ENCODE measurements around the gene GABRA5. TPM values are rescaled to one million over a fixed set of nuclear protein-coding genes. Genes with fewer than 3 reads are reported as not detected.

GABRA5 gene
- total RNA-seq, 2 experiments from 2014 or later, result not detected

DNA sequence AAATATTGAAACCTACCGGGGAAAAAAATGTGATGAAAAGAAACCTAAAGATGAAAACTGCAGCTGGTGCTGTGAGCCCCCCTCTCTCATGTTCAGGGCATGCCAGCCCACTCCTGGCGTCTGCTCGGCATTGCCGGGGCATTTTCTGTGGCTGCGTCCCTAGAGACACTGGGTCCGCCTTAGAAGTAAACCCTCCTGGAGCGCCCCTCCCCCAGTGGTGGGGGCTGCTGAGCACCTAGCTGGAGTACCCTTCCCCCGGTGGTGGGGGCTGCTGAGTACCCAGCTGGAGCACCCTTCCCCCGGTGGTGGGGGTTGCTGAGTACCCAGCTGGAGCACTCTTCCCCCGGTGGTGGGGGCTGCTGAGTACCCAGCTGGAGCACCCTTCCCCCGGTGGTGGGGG, 24.5 kb upstream of the GABRA5 start:
- H3K36me3 ChIP-seq (ENCODE audit: insufficient read depth, low read length), result no peaks in the 10 kb centered on the region
- TF ChIP-seq EZH2phosphoT487 (IDR thresholded peaks at IDR 0.05; ENCODE audit: borderline replicate concordance, low read depth, low read length), result no peak
- TF ChIP-seq, protein P1, sequence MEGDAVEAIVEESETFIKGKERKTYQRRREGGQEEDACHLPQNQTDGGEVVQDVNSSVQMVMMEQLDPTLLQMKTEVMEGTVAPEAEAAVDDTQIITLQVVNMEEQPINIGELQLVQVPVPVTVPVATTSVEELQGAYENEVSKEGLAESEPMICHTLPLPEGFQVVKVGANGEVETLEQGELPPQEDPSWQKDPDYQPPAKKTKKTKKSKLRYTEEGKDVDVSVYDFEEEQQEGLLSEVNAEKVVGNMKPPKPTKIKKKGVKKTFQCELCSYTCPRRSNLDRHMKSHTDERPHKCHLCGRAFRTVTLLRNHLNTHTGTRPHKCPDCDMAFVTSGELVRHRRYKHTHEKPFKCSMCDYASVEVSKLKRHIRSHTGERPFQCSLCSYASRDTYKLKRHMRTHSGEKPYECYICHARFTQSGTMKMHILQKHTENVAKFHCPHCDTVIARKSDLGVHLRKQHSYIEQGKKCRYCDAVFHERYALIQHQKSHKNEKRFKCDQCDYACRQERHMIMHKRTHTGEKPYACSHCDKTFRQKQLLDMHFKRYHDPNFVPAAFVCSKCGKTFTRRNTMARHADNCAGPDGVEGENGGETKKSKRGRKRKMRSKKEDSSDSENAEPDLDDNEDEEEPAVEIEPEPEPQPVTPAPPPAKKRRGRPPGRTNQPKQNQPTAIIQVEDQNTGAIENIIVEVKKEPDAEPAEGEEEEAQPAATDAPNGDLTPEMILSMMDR (conservative IDR thresholded peaks at IDR 0.05; ENCODE audit: low read length), result no peak
- H3K9me3 ChIP-seq (ENCODE audit: low read length), result no peaks in the 10 kb centered on the region
- H2AFZ ChIP-seq (ENCODE audit: low read length), result no peak overlapping the region
- H3K4me3 ChIP-seq (ENCODE audit: low read depth, low read length, poor library complexity, severe bottlenecking), result no peak overlapping the region
- H3K9me2 ChIP-seq (ENCODE audit: insufficient read depth, low read length), result no peaks in the 10 kb centered on the region
- intact Hi-C loops (cut with micrococcal nuclease; ENCODE audit: unreplicated experiment), result no loop called here
- no peaks in the 10 kb centered on the region for H3K79me2 ChIP-seq (ENCODE audit: insufficient read depth, low read depth, low read length)
- DNase-seq (ENCODE audit: low spot score), result no peak
- H3K4me2 ChIP-seq (ENCODE audit: low read length), result no peak overlapping the region
- ChIA-PET POLR2A (no interaction called here), CTCF (ENCODE audit: unreplicated experiment) (no interaction called here)
- H4K20me1 ChIP-seq (ENCODE audit: insufficient read depth, low read length), result no peaks in the 10 kb centered on the region
- no TSS peak for BruUV-seq (replicated peaks)
- H3K4me1 ChIP-seq (ENCODE audit: insufficient read depth, low read length, poor library complexity, severe bottlenecking), result no peaks in the 10 kb centered on the region
- no peak overlapping the region for H3K27ac ChIP-seq (ENCODE audit: low read depth, low read length, poor library complexity, severe bottlenecking)

DNA sequence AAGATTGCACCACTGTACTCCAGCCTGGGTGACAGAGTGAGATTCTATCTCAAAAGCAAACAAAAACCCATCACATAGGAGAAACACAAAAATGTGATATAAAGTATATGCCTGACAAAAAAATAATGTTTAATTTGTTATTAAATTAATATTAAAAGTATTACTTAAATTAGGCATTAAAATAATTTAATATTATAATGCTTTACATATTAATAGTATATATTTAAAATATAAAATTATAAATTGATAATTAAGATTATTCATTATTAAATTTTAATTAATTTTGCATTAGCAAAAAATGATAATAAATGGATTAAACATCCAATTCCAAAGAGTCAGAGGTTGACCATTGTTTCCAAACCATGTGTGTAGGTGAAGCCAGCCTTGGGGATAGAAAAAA, 22.0 kb upstream of the GABRA5 start:
- Histone ChIP-seq H3K4me2 (ENCODE audit: low read length) (no peak overlapping the region), H3K4me3 (ENCODE audit: low read depth, low read length, poor library complexity, severe bottlenecking) (no peak overlapping the region), H3K36me3 (ENCODE audit: insufficient read depth, low read length) (no peaks in the 10 kb centered on the region), H3K4me1 (ENCODE audit: insufficient read depth, low read length, poor library complexity, severe bottlenecking) (no peaks in the 10 kb centered on the region), H4K20me1 (ENCODE audit: insufficient read depth, low read length) (no peaks in the 10 kb centered on the region), H2AFZ (ENCODE audit: low read length) (no peak overlapping the region), H3K9me2 (ENCODE audit: insufficient read depth, low read length) (no peaks in the 10 kb centered on the region), H3K79me2 (ENCODE audit: insufficient read depth, low read depth, low read length) (no peaks in the 10 kb centered on the region), H3K9me3 (ENCODE audit: low read length) (no peaks in the 10 kb centered on the region), H3K27ac (ENCODE audit: low read depth, low read length, poor library complexity, severe bottlenecking) (no peak overlapping the region)
- DNase-seq (ENCODE audit: low spot score), result no peak
- CTCF ChIA-PET (ENCODE audit: unreplicated experiment), result no interaction called here
- intact Hi-C loops (cut with micrococcal nuclease; ENCODE audit: unreplicated experiment), result no loop called here
- BruUV-seq (replicated peaks), result no TSS peak
- POLR2A ChIA-PET, result no interaction called here
- TF ChIP-seq, protein P1 (conservative IDR thresholded peaks at IDR 0.05; ENCODE audit: low read length), result no peak
- TF ChIP-seq EZH2phosphoT487 (IDR thresholded peaks at IDR 0.05; ENCODE audit: borderline replicate concordance, low read depth, low read length), result no peak

DNA sequence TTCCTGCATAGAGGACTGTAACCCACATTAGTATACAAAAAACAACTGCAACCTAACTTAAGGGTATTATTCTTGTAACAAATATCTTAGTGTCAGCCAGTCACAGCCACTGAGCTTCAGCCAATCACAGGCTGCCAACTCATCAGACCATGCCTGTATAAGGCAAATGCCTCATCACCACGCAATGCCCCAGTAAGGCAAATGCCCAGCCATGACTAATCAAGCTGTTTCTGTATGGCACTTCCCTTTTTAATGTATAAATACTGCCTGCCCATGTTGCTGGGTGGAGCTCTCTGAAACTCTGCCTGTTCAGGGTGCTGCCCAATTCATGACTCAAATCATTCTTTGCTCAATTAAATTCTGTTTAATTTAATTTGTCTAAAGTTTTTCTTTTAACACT, 18.4 kb upstream of the GABRA5 start:
- POLR2A ChIA-PET, result no interaction called here
- Histone ChIP-seq H3K4me1 (ENCODE audit: insufficient read depth, low read length, poor library complexity, severe bottlenecking) (no peaks in the 10 kb centered on the region), H3K4me2 (ENCODE audit: low read length) (no peak overlapping the region), H3K79me2 (ENCODE audit: insufficient read depth, low read depth, low read length) (no peaks in the 10 kb centered on the region), H4K20me1 (ENCODE audit: insufficient read depth, low read length) (no peaks in the 10 kb centered on the region), H3K9me2 (ENCODE audit: insufficient read depth, low read length) (no peaks in the 10 kb centered on the region), H3K36me3 (ENCODE audit: insufficient read depth, low read length) (no peaks in the 10 kb centered on the region), H3K27ac (ENCODE audit: low read depth, low read length, poor library complexity, severe bottlenecking) (no peak overlapping the region), H2AFZ (ENCODE audit: low read length) (no peak overlapping the region), H3K4me3 (ENCODE audit: low read depth, low read length, poor library complexity, severe bottlenecking) (no peak overlapping the region), H3K9me3 (ENCODE audit: low read length) (no peaks in the 10 kb centered on the region)
- TF ChIP-seq, protein P1 (conservative IDR thresholded peaks at IDR 0.05; ENCODE audit: low read length), result no peak
- BruUV-seq (replicated peaks), result no TSS peak
- DNase-seq (ENCODE audit: low spot score), result no peak
- intact Hi-C loops (cut with micrococcal nuclease; ENCODE audit: unreplicated experiment), result no loop called here
- CTCF ChIA-PET (ENCODE audit: unreplicated experiment), result no interaction called here

All from OCI-LY7 (cell line).